Measurements from ENCODE around the gene TMEM63C.

Gene TMEM63C

GRCh38 chr14:77181603-77182437 lies at the start of gene TMEM63C:
TSS of gene TMEM63C (plus strand) at chr14:77181798. CDS start at chr14:77218814, 37,016 bp downstream.
- peak; percentile 94 for DNase-seq (ENCODE audit: low spot score)

GRCh38 chr14:77131871-77132486 lies 49.6 kb upstream of the TMEM63C start:
- DNase-seq (ENCODE audit: low spot score): no peak

GRCh38 chr14:77133720-77134338 lies 47.8 kb upstream of the TMEM63C start:
- peak; percentile 91 for DNase-seq (ENCODE audit: low spot score)

- DNase-seq (ENCODE audit: low spot score): no peak
Measured at GRCh38 chr14:77139022-77139421, 42.6 kb upstream of the TMEM63C start.

- peak; percentile 91 for DNase-seq (ENCODE audit: low spot score)
Measured at GRCh38 chr14:77139540-77140358, 41.8 kb upstream of the TMEM63C start.

- DNase-seq (ENCODE audit: low spot score): no peak
Measured at GRCh38 chr14:77140359-77141213, 41.0 kb upstream of the TMEM63C start.

- DNase-seq (ENCODE audit: low spot score): peak; percentile 90
Measured at GRCh38 chr14:77141214-77142004, 40.2 kb upstream of the TMEM63C start, which contains the start of gene ZDHHC22. TSS of gene ZDHHC22 (minus strand) at chr14:77141791. CDS start at chr14:77139738, 2,053 bp downstream.

GRCh38 chr14:77142005-77142800 lies 39.4 kb upstream of the TMEM63C start:
- no peak for DNase-seq (ENCODE audit: low spot score)

- DNase-seq (ENCODE audit: low spot score): no peak
Measured at GRCh38 chr14:77143071-77143470, 38.5 kb upstream of the TMEM63C start.

- DNase-seq (ENCODE audit: low spot score): no peak
Measured at GRCh38 chr14:77144412-77145115, 37.0 kb upstream of the TMEM63C start.

- no peak for DNase-seq (ENCODE audit: low spot score)
Measured at GRCh38 chr14:77145975-77146740, 35.4 kb upstream of the TMEM63C start.

- no peak for DNase-seq (ENCODE audit: low spot score)
Measured at GRCh38 chr14:77148510-77149231, 32.9 kb upstream of the TMEM63C start.

- DNase-seq (ENCODE audit: low spot score): peak; percentile 63
Measured at GRCh38 chr14:77151245-77151644, 30.4 kb upstream of the TMEM63C start.

- DNase-seq (ENCODE audit: low spot score): no peak
Measured at GRCh38 chr14:77151918-77152588, 29.5 kb upstream of the TMEM63C start.

- no peak for DNase-seq (ENCODE audit: low spot score)
Measured at GRCh38 chr14:77153802-77154201, 27.8 kb upstream of the TMEM63C start.

GRCh38 chr14:77154421-77154820 lies 27.2 kb upstream of the TMEM63C start:
- no peak for DNase-seq (ENCODE audit: low spot score)

- DNase-seq (ENCODE audit: low spot score): no peak
Measured at GRCh38 chr14:77155083-77155482, 26.5 kb upstream of the TMEM63C start.
